AG04449 (cell line): ENCODE measurements around the gene PRSS48.

ENCODE experiments used
- CTCF ChIA-PET: fragments of 350-600 bp; formaldehyde crosslinking; extraction: SDS; loops from one replicate; lab custom pipeline; 2021; ENCODE audit warnings: antibody characterized with exemption; lab: Yijun Ruan, JAX
- POLR2A ChIA-PET: fragments of 400-600, 350-600 bp; formaldehyde crosslinking; extraction: SDS; loops from one replicate; lab custom pipeline; 2020; ENCODE audit warnings: antibody characterized with exemption, inconsistent platforms; lab: Yijun Ruan, JAX
- DNase-seq: peaks from one replicate; pipeline ENCODE4 v3.0.0-alpha.2; 2010; ENCODE audit warnings: low read depth, low spot score
- H3K4me3 ChIP-seq: 2 replicates; pipeline ENCODE4 v1.5.1; 2011; ENCODE audit warnings: low read depth, mild to moderate bottlenecking, control low read depth, low read length
- TF ChIP-seq, protein P1 (sequence below): IDR thresholded peaks from one replicate; pipeline ENCODE4 v1.5.1; 2011; ENCODE audit warnings: mild to moderate bottlenecking, moderate library complexity, low read length, control low read depth, inconsistent platforms; ENCODE audit not compliant: insufficient read depth; ENCODE audit errors: missing control alignments

Gene PRSS48

DNA sequence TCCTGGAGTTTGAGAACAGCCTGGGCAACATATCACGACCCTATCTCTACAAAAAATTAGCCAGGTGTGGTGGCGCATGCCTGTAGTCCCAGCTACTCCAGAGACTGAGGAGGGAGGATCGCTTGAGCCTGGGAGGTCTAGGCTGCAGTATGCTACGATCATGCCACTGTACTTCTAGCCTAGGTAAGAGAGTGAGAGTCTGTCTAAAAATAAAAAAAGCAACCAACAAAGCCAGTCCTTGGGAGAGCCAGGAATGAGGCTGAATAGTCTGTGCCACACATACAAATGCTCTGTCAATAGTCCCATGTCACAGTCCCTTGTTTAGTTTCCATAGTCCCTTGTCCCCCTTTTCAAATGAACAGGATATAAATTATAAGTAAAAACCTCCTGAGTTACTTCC is 19.3 kb upstream of the PRSS48 start:
- ChIA-PET POLR2A (no interaction called here), CTCF (no interaction called here)
- H3K4me3 ChIP-seq, result no peak overlapping the region
- TF ChIP-seq, protein P1, sequence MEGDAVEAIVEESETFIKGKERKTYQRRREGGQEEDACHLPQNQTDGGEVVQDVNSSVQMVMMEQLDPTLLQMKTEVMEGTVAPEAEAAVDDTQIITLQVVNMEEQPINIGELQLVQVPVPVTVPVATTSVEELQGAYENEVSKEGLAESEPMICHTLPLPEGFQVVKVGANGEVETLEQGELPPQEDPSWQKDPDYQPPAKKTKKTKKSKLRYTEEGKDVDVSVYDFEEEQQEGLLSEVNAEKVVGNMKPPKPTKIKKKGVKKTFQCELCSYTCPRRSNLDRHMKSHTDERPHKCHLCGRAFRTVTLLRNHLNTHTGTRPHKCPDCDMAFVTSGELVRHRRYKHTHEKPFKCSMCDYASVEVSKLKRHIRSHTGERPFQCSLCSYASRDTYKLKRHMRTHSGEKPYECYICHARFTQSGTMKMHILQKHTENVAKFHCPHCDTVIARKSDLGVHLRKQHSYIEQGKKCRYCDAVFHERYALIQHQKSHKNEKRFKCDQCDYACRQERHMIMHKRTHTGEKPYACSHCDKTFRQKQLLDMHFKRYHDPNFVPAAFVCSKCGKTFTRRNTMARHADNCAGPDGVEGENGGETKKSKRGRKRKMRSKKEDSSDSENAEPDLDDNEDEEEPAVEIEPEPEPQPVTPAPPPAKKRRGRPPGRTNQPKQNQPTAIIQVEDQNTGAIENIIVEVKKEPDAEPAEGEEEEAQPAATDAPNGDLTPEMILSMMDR, result no peak
- no peak for DNase-seq

DNA sequence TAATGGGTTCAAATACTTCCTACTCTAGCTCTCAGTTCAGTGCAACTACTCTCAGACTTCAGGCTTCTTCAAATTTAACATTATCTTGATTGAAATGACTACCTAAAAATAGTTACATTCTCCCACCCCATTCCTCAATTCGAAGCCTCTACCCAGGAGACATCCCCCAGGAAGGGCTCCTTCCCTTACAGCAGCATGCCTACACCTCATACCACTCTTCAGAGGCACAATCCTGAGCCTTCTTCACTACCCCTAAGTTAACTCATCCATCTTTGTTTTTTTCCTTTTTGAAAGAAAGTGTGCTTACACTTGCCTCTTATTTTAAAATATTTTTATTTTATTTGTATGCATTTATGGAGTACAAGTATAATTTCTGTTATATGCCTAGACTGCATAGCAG is 17.2 kb upstream of the PRSS48 start:
- ChIA-PET POLR2A (no interaction called here), CTCF (interaction anchor here (1.4 kb wide), 1 partner anchor 16 kb away, joined by 7 read pairs; the partner anchor contains the start of gene PRSS48)
- TF ChIP-seq, protein P1, result no peak
- DNase-seq, result no peak
- H3K4me3 ChIP-seq, result no peak overlapping the region

DNA sequence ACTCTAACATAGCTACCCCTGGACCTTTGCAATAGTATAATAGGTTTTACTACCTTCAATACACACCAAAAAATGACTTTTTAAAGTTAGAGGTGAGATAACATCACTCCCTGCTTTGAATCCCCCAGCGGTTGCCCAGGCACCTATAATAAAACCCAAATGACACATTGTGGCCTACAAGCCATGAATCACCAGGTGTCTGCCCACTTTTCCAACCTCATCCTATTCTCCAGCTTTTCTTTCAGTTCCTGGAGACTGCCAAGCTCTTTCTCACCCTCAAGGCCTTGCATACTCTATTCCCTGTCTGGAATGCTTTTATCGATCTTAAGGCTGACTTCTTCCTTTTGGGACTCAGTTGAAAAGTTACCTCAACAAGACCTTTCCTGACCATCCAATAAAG is 16.4 kb upstream of the PRSS48 start:
- ChIA-PET CTCF (interaction anchor here (1.4 kb wide), 1 partner anchor 15 kb away, joined by 7 read pairs; the partner anchor contains the start of gene PRSS48), POLR2A (no interaction called here)
- DNase-seq, result no peak
- no peak overlapping the region for H3K4me3 ChIP-seq
- TF ChIP-seq, protein P1, result no peak

DNA sequence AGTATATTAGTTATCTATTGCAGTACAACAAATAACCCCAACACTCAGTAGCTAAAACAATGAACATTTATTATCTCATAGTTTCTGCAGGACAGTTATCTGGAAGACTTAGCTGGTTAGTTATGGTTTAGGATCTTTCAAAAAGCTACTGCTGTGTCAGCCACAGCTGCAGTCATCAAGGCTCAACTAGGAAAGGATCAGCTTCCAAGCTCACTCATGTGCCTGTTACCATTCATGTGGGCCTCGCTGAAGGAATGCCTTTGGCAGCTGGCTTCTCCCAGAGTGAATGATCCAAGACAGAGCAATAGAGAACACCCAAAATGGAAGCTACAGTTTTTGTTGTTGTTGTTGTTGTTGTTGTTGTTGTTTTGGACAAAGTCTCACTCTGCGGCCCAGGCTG is 13.5 kb upstream of the PRSS48 start:
- DNase-seq, result no peak
- no peak overlapping the region for H3K4me3 ChIP-seq
- POLR2A ChIA-PET, result no interaction called here
- CTCF ChIA-PET, result interaction anchor here (0.8 to 4.8 kb wide), 3 partner anchors 13 to 146 kb away, joined by 3 to 45 read pairs (median 3); partner anchors contain the start of gene PRSS48
- TF ChIP-seq, protein P1, result no peak

DNA sequence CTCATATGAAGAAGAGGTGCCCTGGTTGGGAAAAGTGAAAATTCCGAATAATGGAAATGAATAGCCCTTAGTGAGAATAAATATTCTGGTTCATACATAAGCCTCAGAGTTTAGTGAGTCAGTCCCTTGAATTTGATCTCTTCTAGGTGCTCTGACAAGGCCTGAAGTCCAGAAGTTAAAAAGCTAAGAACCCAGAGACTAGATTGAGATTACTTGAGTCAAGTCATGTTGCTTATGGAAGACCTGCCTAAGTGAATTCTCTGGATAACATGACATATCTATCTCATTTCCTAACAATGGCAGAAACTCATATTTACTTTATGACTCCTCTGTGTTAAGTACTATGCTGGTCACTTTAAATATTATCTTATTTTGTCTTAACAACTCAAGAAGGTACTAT is 10.5 kb upstream of the PRSS48 start:
- POLR2A ChIA-PET, result no interaction called here
- TF ChIP-seq, protein P1, result no peak
- CTCF ChIA-PET, result interaction anchor here (1.4 to 4.8 kb wide), 2 partner anchors 10 to 148 kb away, joined by 3 to 45 read pairs; partner anchors contain the start of gene PRSS48

DNA sequence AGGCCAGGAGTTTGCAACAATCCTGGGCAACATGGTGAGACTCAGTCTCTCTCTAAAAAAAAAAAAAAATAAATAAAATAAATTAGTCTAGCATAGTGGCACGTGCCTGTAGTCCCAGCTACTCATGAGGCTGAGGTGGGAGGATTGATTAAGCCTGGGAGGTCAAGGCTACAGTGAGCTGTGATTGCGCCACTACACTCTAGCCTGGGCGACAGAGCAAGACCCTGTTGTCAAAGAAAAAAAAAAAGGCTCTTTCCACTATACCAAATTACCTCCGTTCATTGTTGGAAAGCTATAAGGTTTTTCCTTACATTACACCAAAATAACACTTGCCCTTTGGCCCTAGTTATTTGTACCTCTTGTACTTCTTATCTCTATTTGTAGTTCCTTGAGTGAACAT is 9.9 kb upstream of the PRSS48 start:
- CTCF ChIA-PET, result interaction anchor here (1.4 to 4.8 kb wide), 2 partner anchors 9 to 149 kb away, joined by 3 to 45 read pairs; partner anchors contain the start of gene PRSS48
- no peak overlapping the region for H3K4me3 ChIP-seq
- DNase-seq, result no peak
- TF ChIP-seq, protein P1, result no peak
- POLR2A ChIA-PET, result no interaction called here

More for the DNA sequence above, 10.5 kb upstream of the PRSS48 start:
- H3K4me3 ChIP-seq, result no peak overlapping the region
- DNase-seq, result peak; percentile 10
